ENCODE results near the gene CTCF.
A peak's percentile ranks its signal among the peaks of the same experiment; 100 is the strongest.

Gene CTCF

DNA sequence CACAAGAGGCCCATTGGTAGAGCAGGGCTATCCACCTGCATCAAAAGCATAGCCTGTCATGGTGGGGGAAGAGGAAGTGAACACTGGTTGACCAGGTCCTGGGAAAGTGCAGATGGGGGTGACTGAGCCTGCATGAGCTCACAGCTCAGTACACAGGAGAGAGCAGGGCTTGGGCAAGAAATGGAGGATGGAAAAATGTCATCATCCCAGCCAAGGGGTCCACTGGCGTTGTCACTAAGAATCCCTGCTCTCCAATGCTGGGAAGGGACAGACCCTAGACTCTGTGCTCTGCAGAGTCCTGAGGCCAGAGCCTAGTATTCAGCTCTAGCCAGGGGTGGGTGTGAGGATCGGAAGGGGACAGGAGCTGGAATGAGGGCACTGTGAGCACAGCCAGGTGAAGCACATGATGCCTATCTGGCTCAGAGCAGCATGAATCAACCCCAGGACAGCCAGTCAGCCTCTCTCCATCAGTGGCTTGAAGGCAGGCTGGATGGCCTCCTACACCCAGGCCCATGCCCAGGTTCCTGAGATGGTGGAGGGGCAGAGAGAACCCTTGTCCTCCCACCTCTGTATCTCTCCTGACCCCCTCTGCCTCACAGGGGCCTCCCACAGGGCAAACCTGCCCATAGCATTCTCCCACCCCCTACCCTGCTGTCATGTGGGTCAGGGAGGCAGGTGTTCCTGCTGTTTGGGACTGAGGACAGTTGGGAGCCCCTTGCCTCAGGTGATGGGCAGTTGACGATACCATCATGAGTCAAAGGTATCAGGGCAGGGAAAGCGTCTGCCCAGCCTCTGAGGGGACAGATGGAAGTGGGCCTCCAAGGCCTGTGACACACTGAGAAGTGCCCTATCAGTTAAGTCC, 13.8 kb upstream of the CTCF start:
- no peak for DNase-seq (ENCODE audit: low spot score)

GRCh38 chr16:67549240-67549639, 13.1 kb upstream of the CTCF start:
- DNase-seq (ENCODE audit: low spot score) = no peak

- no peak for DNase-seq (ENCODE audit: low spot score)
Measured at GRCh38 chr16:67549936-67550335, 12.4 kb upstream of the CTCF start.

- DNase-seq (ENCODE audit: low spot score) = no peak
Measured at GRCh38 chr16:67551091-67551490, 11.2 kb upstream of the CTCF start.

- no peak for DNase-seq (ENCODE audit: low spot score)
Measured at GRCh38 chr16:67551972-67552371, 10.4 kb upstream of the CTCF start.

GRCh38 chr16:67552476-67552875, 9.8 kb upstream of the CTCF start:
- no peak for DNase-seq (ENCODE audit: low spot score)

- DNase-seq (ENCODE audit: low spot score) = peak; percentile 77
Measured at GRCh38 chr16:67555795-67556212, 6.5 kb upstream of the CTCF start.

DNA sequence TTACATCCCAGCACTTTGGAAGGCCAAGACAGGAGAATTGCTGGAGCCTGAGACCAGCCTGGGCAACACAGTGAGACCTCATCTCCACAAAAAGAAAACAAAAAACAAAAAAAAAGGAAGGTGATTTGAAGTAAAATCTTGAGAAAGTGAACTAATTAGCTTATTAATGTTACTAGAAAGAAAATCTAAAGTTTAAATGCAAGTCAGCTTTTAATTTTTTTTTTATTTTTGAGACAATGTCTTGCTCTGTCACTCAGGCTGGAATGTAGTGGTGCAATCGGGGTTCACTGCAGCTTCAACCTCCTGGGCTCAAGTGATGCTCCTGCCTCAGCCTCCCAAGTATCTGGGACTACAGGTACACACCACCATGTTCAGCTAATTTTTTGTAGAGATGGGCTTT, 3.5 kb upstream of the CTCF start:
- DNase-seq (ENCODE audit: low spot score) = no peak

DNA sequence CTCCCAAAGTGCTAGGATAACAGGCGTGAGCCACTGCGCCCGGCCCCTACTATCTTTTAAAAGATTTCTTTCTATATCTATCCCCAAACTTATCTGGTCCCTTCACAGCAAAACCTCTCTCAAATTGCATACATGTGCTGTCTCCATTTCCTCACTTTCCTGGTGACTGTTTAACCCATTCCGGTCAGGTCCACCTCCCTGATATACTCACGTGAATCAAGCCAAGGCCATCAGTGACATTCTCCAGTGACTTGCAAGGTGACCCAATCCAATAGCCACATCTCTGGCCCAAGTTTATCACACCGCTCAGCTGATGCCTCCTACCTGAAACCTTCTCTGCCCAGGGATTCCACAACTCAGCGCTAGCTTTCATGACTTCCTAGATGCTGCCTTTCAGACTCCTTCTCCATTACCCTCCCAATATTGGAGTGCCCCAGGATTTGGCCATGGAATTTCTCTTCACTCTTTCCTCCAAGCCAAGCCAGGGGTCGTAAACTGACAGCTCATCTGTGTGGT, 1.4 kb upstream of the CTCF start:
- DNase-seq (ENCODE audit: low spot score) = no peak

GRCh38 chr16:67561501-67561823, 864 bp upstream of the CTCF start:
- DNase-seq (ENCODE audit: low spot score) = no peak

DNA sequence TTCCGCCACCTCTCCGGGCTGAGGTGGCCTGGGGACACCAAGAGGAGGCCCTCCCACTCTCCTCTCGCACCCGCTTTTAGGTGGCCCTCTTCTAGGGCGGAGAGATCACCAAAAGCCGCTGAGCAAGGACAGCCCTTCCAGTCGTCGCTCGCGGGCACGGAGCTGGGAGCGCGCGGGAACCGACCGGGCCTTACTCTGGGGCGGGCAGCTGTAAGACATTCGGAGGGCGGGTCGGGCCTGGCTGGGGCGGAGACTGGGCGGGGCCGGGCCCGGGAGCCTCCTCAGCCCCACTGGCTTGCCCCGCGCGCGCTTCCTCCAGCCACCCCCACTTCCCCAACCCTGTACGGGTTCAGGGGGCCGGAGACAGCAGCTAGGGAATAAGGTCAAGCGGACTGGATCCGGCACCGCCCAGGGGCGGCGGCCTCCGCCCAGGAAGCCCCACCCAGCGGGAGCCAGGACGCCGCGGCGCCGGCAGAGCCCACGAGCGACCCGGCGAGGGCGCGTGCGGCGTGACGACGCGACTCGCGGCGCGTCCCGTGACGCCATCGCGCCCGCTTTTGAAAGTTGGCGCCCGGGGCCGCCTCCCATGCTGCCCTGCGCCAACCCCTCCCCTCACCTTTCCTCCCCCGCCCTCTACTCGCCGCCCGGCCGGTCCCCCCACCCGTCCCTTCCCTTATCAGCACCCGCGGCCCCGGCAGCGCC, 351 bp upstream of the CTCF start:
- DNase-seq (ENCODE audit: low spot score) = peak; percentile 99

- peak; percentile 33 for DNase-seq (ENCODE audit: low spot score)
Measured at GRCh38 chr16:67562918-67563707, 787 bp downstream of the CTCF start.

GRCh38 chr16:67563708-67564468, 1.6 kb downstream of the CTCF start:
- DNase-seq (ENCODE audit: low spot score) = peak; percentile 40

DNA sequence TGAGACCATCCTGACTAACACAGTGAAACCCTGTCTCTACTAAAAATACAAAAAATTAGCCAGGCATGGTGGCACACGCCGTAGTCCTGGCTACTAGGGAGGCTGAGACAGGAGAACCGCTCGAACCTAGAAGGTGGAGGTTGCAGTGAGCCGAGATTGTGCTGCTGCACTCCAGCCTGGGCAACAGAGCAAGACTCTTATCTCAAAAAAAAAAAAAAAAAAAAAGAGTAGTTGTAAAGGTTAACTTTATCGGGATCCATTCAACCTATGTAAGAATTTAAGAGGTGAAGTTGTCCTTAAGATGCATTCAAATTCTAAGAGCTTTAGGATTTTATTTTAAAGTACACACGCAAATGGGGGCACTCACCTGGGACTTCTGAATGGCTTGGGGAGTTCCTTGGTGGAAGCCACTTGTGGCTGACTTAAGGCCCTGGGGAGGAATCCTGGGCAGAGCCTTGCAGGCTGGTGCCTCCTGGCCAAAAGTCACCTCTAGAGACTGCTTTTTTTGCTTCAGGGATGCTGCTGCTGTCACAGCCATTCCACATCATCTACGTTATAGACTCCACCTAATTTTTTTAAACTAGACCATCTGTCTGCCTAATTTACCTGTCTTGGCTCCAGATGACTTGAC, 3.3 kb downstream of the CTCF start:
- no peak for DNase-seq (ENCODE audit: low spot score)

DNA sequence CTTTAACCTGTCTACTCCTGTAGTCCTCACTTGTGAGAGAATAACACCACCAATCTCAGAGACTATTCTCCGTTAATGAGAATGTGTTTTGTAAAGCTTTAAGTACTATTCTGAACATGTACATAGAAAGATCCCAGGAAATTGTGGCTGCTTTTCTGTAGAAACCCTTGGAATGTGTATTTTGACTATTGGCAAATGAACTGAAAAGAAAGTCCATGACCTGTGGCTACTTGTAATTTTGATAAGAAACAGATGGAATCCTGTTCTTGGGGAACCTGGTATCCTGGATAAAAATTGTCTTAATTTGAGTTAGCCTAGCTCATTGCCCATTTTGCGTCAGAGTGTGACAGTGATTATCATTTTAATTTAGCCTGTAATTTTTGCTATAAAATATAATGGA, 9.1 kb downstream of the CTCF start:
- DNase-seq (ENCODE audit: low spot score) = no peak

- no peak for DNase-seq (ENCODE audit: low spot score)
Measured at GRCh38 chr16:67571981-67572431, 9.7 kb downstream of the CTCF start.

GRCh38 chr16:67579686-67580085, 17.4 kb downstream of the CTCF start:
- DNase-seq (ENCODE audit: low spot score) = no peak

GRCh38 chr16:67580202-67580601, 17.9 kb downstream of the CTCF start:
- no peak for DNase-seq (ENCODE audit: low spot score)

DNA sequence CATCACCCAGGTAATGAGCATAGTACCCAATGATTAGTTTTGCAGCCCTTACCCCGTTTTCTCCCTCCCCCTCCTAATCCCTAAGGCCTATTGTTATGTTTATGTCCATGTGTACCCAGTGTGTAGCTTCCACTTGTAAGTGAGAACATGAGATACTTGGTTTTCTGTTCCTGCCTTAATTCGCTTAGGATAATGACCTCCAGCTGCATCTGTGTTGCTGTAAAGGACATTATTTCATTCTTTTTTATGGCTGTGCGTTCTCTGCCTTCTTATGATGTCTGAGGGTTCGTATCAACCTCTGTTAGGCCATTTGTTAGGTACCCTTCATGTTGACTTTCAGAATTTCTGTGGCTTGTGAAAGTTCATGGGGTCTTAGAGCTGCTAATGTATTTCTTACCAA, 31.0 kb downstream of the CTCF start:
- DNase-seq (ENCODE audit: low spot score) = no peak

GRCh38 chr16:67593701-67594100, 31.4 kb downstream of the CTCF start:
- DNase-seq (ENCODE audit: low spot score) = no peak

DNA sequence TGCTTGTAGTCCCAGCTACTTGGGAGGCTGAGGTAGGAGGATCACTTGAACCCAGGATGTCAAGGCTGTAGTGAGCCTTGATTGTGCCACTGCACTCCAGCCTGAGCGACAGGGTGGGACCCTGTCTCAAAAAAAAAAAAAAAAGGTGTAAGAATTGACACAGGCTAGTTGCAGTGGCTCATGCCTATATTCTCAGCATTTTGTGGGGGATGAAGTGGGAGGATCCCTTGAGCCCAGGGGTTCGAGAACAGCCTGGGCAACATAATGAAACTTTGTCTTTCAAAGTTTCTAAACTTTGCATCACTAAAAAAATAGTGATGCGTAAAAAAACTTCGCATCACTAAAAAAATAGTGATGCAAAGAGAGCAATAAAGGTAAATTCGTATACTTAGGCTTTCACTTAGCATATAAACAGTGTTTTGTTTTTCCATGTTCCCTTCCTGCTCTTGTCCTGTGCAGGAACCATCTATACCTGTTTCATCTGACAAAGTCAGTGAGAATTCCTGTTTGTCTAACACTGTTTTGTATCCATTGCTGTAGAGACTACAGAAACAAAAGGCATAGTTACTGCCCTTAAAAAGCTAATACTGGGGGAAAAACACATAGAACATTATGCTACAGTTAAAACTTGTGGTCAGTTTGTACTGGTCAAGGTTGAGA, 32.1 kb downstream of the CTCF start:
- no peak for DNase-seq (ENCODE audit: low spot score)
